A549 (cell line): ENCODE measurements around the gene NUP214. TPM values are rescaled to one million over a fixed set of nuclear protein-coding genes. Genes with fewer than 3 reads are reported as not detected.
"Not testable (repeated sequence)": the region's sequence is repeated elsewhere in the genome, so short reads cannot be mapped to it uniquely, and the experiment has no call there.

ENCODE experiments used
- ATAC-seq, 2 experiments: fragments of 200-7000 bp in 1 of 2; fragments of >200 bp in 1 of 2; cut with Nextera tagmentation in 1 of 2; cut with Tn5 transposase in 1 of 2; 3 replicates each; pipeline versions ENCODE4 v1.8.0 to v1.9.1; 2018 to 2020; ENCODE audit warnings: mild to moderate bottlenecking in 1 of 2, moderate library complexity in 1 of 2
- CTCF ChIA-PET: fragments of 300-600 bp; sonication (Branson Sonifier 250); formaldehyde crosslinking; extraction: SDS; loops from one replicate; lab custom pipeline; 2021; ENCODE audit warnings: antibody characterized with exemption, inconsistent platforms; lab: Yijun Ruan, JAX
- POLR2A ChIA-PET: fragments of 350-600 bp; formaldehyde crosslinking; extraction: SDS; loops from one replicate; lab custom pipeline; 2021; ENCODE audit warnings: antibody characterized with exemption, inconsistent platforms; lab: Yijun Ruan, JAX
- DNase-seq, 2 experiments: peaks; one replicate each; pipeline versions ENCODE4 v3.0.0 to v3.0.0-alpha.2; 2011 to 2016; ENCODE audit warnings: low read depth in 1 of 2, low spot score in 1 of 2
- FAIRE-seq: peaks from 2 replicates; lab custom pipeline; 2011; peaks lifted over from hg19 to GRCh38; lab: Jason Lieb, UNC
- H3K27ac ChIP-seq, 2 experiments: fragments of >200 bp; sonication (Bioruptor Twin); formaldehyde crosslinking; 3 replicates each; pipeline ENCODE4 v1.5.1; 2016 to 2017
- H3K4me1 ChIP-seq: fragments of >200 bp; sonication (Bioruptor Twin); formaldehyde crosslinking; 3 replicates; pipeline ENCODE4 v1.6.1; 2016
- H3K4me2 ChIP-seq: fragments of >200 bp; sonication (Bioruptor Twin); formaldehyde crosslinking; 3 replicates; pipeline ENCODE4 v1.6.1; 2016
- H3K4me3 ChIP-seq: fragments of >200 bp; sonication (Bioruptor Twin); formaldehyde crosslinking; 3 replicates; pipeline ENCODE4 v1.5.1; 2016
- H3K9me3 ChIP-seq: fragments of >200 bp; sonication (Bioruptor Twin); formaldehyde crosslinking; 3 replicates; pipeline ENCODE4 v1.6.1; 2016
- ATOH8 ChIP-seq: fragments of 250-450 bp; sonication (Bioruptor Pico); IDR thresholded peaks from 2 replicates; pipeline ENCODE4 v1.5.0; 2020; ENCODE audit warnings: low read depth, mild to moderate bottlenecking, moderate library complexity
- CBX8 ChIP-seq: fragments of 200-600 bp; sonication (generic); IDR thresholded peaks from 2 replicates; pipeline ENCODE4 v1.6.1; 2016
- FOSB ChIP-seq: fragments of 250-450 bp; sonication (Bioruptor Pico); IDR thresholded peaks from 2 replicates; pipeline ENCODE4 v1.5.0; 2020; ENCODE audit warnings: mild to moderate bottlenecking, moderate library complexity
- HMGXB4 ChIP-seq: fragments of 250-450 bp; sonication (Bioruptor Pico); IDR thresholded peaks from 2 replicates; pipeline ENCODE4 v1.5.0; 2021; ENCODE audit warnings: mild to moderate bottlenecking, moderate library complexity, borderline replicate concordance
- HOXB13 ChIP-seq: fragments of 250-450 bp; sonication (Bioruptor Pico); IDR thresholded peaks from 2 replicates; pipeline ENCODE4 v1.5.0; 2020; ENCODE audit warnings: low read depth, mild to moderate bottlenecking, moderate library complexity
- HOXB5 ChIP-seq: fragments of 250-450 bp; sonication (Bioruptor Pico); IDR thresholded peaks from 2 replicates; pipeline ENCODE4 v1.5.0; 2020; ENCODE audit warnings: mild to moderate bottlenecking, moderate library complexity
- MAX ChIP-seq: IDR thresholded peaks from 2 replicates; pipeline ENCODE4 v1.6.1; 2012
- RAD21 ChIP-seq, 2 experiments: fragments of >200 bp in 1 of 2; sonication (Bioruptor Twin) in 1 of 2; formaldehyde crosslinking in 1 of 2; IDR thresholded peaks in 1 of 2; conservative IDR thresholded peaks in 1 of 2; 2 replicates in 1 of 2; 3 replicates in 1 of 2; pipeline ENCODE4 v1.6.1; 2012 to 2018; ENCODE audit warnings: inconsistent platforms in 1 of 2
- SMC3 ChIP-seq: fragments of >200 bp; sonication (Bioruptor Twin); formaldehyde crosslinking; IDR thresholded peaks from 3 replicates; pipeline ENCODE4 v1.6.1; 2018; ENCODE audit warnings: inconsistent platforms
- TFCP2L1 ChIP-seq: fragments of 250-450 bp; sonication (Bioruptor Pico); IDR thresholded peaks from 2 replicates; pipeline ENCODE4 v1.5.0; 2021; ENCODE audit warnings: mild to moderate bottlenecking
- TP53 ChIP-seq: fragments of 250-450 bp; sonication (Bioruptor Pico); IDR thresholded peaks from 2 replicates; pipeline ENCODE4 v1.5.0; 2021; ENCODE audit warnings: mild to moderate bottlenecking, moderate library complexity
- ZNF302 ChIP-seq: fragments of 250-450 bp; sonication (Bioruptor Pico); IDR thresholded peaks from 2 replicates; pipeline ENCODE4 v1.9.0; 2021; ENCODE audit warnings: inconsistent platforms, mild to moderate bottlenecking, moderate library complexity
- ZSCAN20 ChIP-seq: fragments of 250-450 bp; sonication (Bioruptor Pico); IDR thresholded peaks from 2 replicates; pipeline ENCODE4 v1.8.0; 2022; ENCODE audit warnings: mild to moderate bottlenecking, moderate library complexity
- WGBS: methylation state at CpG from one replicate; pipeline ENCODE4 v1.1.6; 2017; ENCODE audit errors: missing lambda C conversion rate; 5-methylcytosine and 5-hydroxymethylcytosine counted together
- polyA plus RNA-seq, 4 experiments: library from polyadenylated mRNA; depleted of rRNA in 3 of 4; stranded (reverse); fragments of >200 nt; fragmentation: RNase III in 1 of 4; extraction: RNeasy Plus Mini Kit Qiagen cat#74134 plus additional on column Dnase treatment in 1 of 4; gene quantifications; 2 replicates in 3 of 4; 3 replicates in 1 of 4; pipeline ENCODE4 v1.2.3, GENCODE V29; 2011 to 2017
- TF ChIP-seq, protein P1 (sequence below): fragments of 200-600 bp; sonication (generic); IDR thresholded peaks from 2 replicates; pipeline ENCODE4 v1.6.1; 2016; ENCODE audit warnings: antibody characterized with exemption, mild to moderate bottlenecking, moderate library complexity
- TF ChIP-seq, protein P2 (sequence below): fragments of >200 bp; sonication (Bioruptor Twin); formaldehyde crosslinking; IDR thresholded peaks from 2 replicates; pipeline ENCODE4 v1.6.1; 2016

NUP214 gene
- polyA plus RNA-seq, 2 of the 4 experiments (the other 2 are of a cell fraction), result 14.4 to 18.5 TPM

- CTCF ChIA-PET, result no interaction called here
- Histone ChIP-seq H3K4me2 (no peak overlapping the region), H3K4me3 (no peak overlapping the region)
- DNase-seq (no peak), ATAC-seq (peak in 1 of 2 experiments; percentile 35; a peak in 2 of 6 replicates)
- no peak for TF ChIP-seq HMGXB4 (CRISPR knock-in tag)
- no peak for TF ChIP-seq MAX
- no peak for TF ChIP-seq SMC3
- TF ChIP-seq ATOH8, result no peak
- TF ChIP-seq TFCP2L1 (CRISPR knock-in tag), result no peak
- no peak for TF ChIP-seq TP53 (CRISPR knock-in tag)
- TF ChIP-seq, protein P1, sequence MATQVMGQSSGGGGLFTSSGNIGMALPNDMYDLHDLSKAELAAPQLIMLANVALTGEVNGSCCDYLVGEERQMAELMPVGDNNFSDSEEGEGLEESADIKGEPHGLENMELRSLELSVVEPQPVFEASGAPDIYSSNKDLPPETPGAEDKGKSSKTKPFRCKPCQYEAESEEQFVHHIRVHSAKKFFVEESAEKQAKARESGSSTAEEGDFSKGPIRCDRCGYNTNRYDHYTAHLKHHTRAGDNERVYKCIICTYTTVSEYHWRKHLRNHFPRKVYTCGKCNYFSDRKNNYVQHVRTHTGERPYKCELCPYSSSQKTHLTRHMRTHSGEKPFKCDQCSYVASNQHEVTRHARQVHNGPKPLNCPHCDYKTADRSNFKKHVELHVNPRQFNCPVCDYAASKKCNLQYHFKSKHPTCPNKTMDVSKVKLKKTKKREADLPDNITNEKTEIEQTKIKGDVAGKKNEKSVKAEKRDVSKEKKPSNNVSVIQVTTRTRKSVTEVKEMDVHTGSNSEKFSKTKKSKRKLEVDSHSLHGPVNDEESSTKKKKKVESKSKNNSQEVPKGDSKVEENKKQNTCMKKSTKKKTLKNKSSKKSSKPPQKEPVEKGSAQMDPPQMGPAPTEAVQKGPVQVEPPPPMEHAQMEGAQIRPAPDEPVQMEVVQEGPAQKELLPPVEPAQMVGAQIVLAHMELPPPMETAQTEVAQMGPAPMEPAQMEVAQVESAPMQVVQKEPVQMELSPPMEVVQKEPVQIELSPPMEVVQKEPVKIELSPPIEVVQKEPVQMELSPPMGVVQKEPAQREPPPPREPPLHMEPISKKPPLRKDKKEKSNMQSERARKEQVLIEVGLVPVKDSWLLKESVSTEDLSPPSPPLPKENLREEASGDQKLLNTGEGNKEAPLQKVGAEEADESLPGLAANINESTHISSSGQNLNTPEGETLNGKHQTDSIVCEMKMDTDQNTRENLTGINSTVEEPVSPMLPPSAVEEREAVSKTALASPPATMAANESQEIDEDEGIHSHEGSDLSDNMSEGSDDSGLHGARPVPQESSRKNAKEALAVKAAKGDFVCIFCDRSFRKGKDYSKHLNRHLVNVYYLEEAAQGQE, result no peak
- no peak for TF ChIP-seq RAD21 (conservative IDR thresholded peaks at IDR 0.05 in 1 of 2, IDR thresholded peaks at IDR 0.05 in 1 of 2)
- no peak for TF ChIP-seq ZSCAN20
- no peak for TF ChIP-seq HOXB5 (CRISPR knock-in tag)
- TF ChIP-seq, protein P2, sequence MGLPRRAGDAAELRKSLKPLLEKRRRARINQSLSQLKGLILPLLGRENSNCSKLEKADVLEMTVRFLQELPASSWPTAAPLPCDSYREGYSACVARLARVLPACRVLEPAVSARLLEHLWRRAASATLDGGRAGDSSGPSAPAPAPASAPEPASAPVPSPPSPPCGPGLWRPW, result no peak
- TF ChIP-seq ZNF302 (CRISPR knock-in tag), result no peak
- no peak for TF ChIP-seq FOSB (CRISPR knock-in tag)
- TF ChIP-seq CBX8, result no peak
- no peak for TF ChIP-seq HOXB13 (CRISPR knock-in tag)
- TF ChIP-seq, all 56 proteins: peak for 0
- no peak for FAIRE-seq
- POLR2A ChIA-PET, result no interaction called here
- Histone ChIP-seq H3K9me3 (peaks cover 3% of the 10 kb centered on the region; the same call in 1 of the 3 replicates), H3K4me1 (no peaks in the 10 kb centered on the region), H3K27ac (no peak overlapping the region)
- 75% methylated on average over 22 of the region's 22 CpGs for WGBS
Measured at GRCh38 chr9:131240047-131240921, 114.9 kb downstream of the NUP214 start.

GRCh38 chr9:131244331-131244730, 118.9 kb downstream of the NUP214 start:
- CTCF ChIA-PET, result interaction anchor here (0.9 kb wide), 1 partner anchor 94 kb away, joined by 3 read pairs; no protein-coding TSS in a partner anchor
- 81% methylated on average over 5 of the region's 5 CpGs for WGBS

More at GRCh38 chr9:131244331-131244730, 118.9 kb downstream of the NUP214 start:
- H3K4me1 ChIP-seq, FAIRE-seq, DNase-seq, H3K27ac ChIP-seq, ATAC-seq, H3K9me3 ChIP-seq, POLR2A ChIA-PET, H3K4me2 ChIP-seq, H3K4me3 ChIP-seq: not testable (repeated sequence)
